ENCODE results near the gene UBXN11. TPM values are rescaled to one million over a fixed set of nuclear protein-coding genes. Genes with fewer than 3 reads are reported as not detected.

The UBXN11 gene
- total RNA-seq, 1 donor from 2014 or later: 7.1 TPM

GRCh38 chr1:26300578-26301275 lies 5.7 kb downstream of the UBXN11 start:
- Histone ChIP-seq H3K9me3 (no peaks in the 10 kb centered on the region), H3K4me3 (no peak overlapping the region), H3K27me3 (no peaks in the 10 kb centered on the region), H3K36me3 (no peaks in the 10 kb centered on the region), H3K4me1 (peaks cover 3% of the 10 kb centered on the region), H3K27ac (no peak overlapping the region)
- no peak for DNase-seq (ENCODE audit: extremely low spot score in 2 of 2)
- intact Hi-C loops (cut with DNase I): no loop called here
- TF ChIP-seq CTCF (IDR thresholded peaks at IDR 0.05) (no peak), POLR2AphosphoS5 (IDR thresholded peaks at IDR 0.05; ENCODE audit: insufficient read depth in 1 of 2, low read depth in 1 of 2) (no peak), POLR2A (IDR thresholded peaks at IDR 0.05) (no peak)

GRCh38 chr1:26297791-26298124 lies 8.7 kb downstream of the UBXN11 start:
- TF ChIP-seq POLR2A (IDR thresholded peaks at IDR 0.05): no peak
- TF ChIP-seq POLR2AphosphoS5 (IDR thresholded peaks at IDR 0.05; ENCODE audit: insufficient read depth in 1 of 2, low read depth in 1 of 2): no peak
- no peak for TF ChIP-seq CTCF (IDR thresholded peaks at IDR 0.05)
- intact Hi-C loops (cut with DNase I): no loop called here
- H3K36me3 ChIP-seq: no peaks in the 10 kb centered on the region

GRCh38 chr1:26297057-26297790 lies 9.2 kb downstream of the UBXN11 start:
- DNase-seq (ENCODE audit: extremely low spot score in 2 of 2): no peak
- Histone ChIP-seq H3K9me3 (no peaks in the 10 kb centered on the region), H3K4me3 (no peak overlapping the region), H3K27me3 (no peaks in the 10 kb centered on the region), H3K36me3 (no peaks in the 10 kb centered on the region), H3K27ac (no peak overlapping the region), H3K4me1 (no peaks in the 10 kb centered on the region)
- TF ChIP-seq POLR2AphosphoS5 (IDR thresholded peaks at IDR 0.05; ENCODE audit: insufficient read depth in 1 of 2, low read depth in 1 of 2): no peak
- TF ChIP-seq POLR2A (IDR thresholded peaks at IDR 0.05): no peak
- TF ChIP-seq CTCF (IDR thresholded peaks at IDR 0.05): no peak
- intact Hi-C loops (cut with DNase I): no loop called here

More at GRCh38 chr1:26297791-26298124, 8.7 kb downstream of the UBXN11 start:
- Histone ChIP-seq H3K4me1 (no peaks in the 10 kb centered on the region), H3K4me3 (no peak overlapping the region), H3K27me3 (no peaks in the 10 kb centered on the region), H3K27ac (no peak overlapping the region), H3K9me3 (no peaks in the 10 kb centered on the region)
- no peak for DNase-seq (ENCODE audit: extremely low spot score in 2 of 2)

GRCh38 chr1:26296340-26297056 lies 9.9 kb downstream of the UBXN11 start:
- peak in 1 of 2 donors; percentile 67 for DNase-seq (ENCODE audit: extremely low spot score in 2 of 2)
- H3K27me3 ChIP-seq: no peaks in the 10 kb centered on the region
- no peaks in the 10 kb centered on the region for H3K36me3 ChIP-seq
- H3K27ac ChIP-seq: no peak overlapping the region
- intact Hi-C loops (cut with DNase I): no loop called here
- H3K4me1 ChIP-seq: peaks cover 2% of the 10 kb centered on the region
- no peak overlapping the region for H3K4me3 ChIP-seq
- TF ChIP-seq POLR2A (IDR thresholded peaks at IDR 0.05) (no peak), CTCF (IDR thresholded peaks at IDR 0.05) (no peak), POLR2AphosphoS5 (IDR thresholded peaks at IDR 0.05; ENCODE audit: insufficient read depth in 1 of 2, low read depth in 1 of 2) (no peak)
- no peaks in the 10 kb centered on the region for H3K9me3 ChIP-seq
